GM18868 (cell line): ENCODE data around the gene FAM228B.
"Not testable (repeated sequence)": the region's sequence is repeated elsewhere in the genome, so short reads cannot be mapped to it uniquely, and the experiment has no call there.

Experiments
- ATAC-seq: cut with Tn5 transposase; IDR thresholded peaks from one replicate; pipeline ENCODE4 v1.9.1; 2021; ENCODE audit warnings: mild to moderate bottlenecking, moderate library complexity; ENCODE audit not compliant: unreplicated experiment

The FAM228B gene

GRCh38 chr2:24153478-24153877 lies 30.2 kb downstream of the FAM228B start:
- no peak for ATAC-seq

- no peak for ATAC-seq
These were observed 34.9 kb downstream of the FAM228B start for GRCh38 chr2:24158131-24158530.

- ATAC-seq: no peak
These were observed 36.4 kb downstream of the FAM228B start for GRCh38 chr2:24159708-24160107.

- ATAC-seq: no peak
These were observed 37.5 kb downstream of the FAM228B start for GRCh38 chr2:24160761-24161160.

GRCh38 chr2:24162494-24162893 lies 39.2 kb downstream of the FAM228B start:
- ATAC-seq: no peak

GRCh38 chr2:24163186-24163585 lies 39.9 kb downstream of the FAM228B start:
- ATAC-seq: no peak

- no peak for ATAC-seq
These were observed 40.3 kb downstream of the FAM228B start for GRCh38 chr2:24163601-24164000.

- ATAC-seq: peak; percentile 77
These were observed 41.2 kb downstream of the FAM228B start for GRCh38 chr2:24164416-24164973.

GRCh38 chr2:24169023-24169422 lies 45.8 kb downstream of the FAM228B start:
- ATAC-seq: no peak

GRCh38 chr2:24174851-24175277 lies 51.6 kb downstream of the FAM228B start, which contains the start of gene FAM228A:
Gene FAM228A (plus strand): TSS chr2:24175053. CDS start chr2:24175481, 428 bp downstream.
- ATAC-seq: no peak

- no peak for ATAC-seq
These were observed 52.4 kb downstream of the FAM228B start for GRCh38 chr2:24175631-24176187.

GRCh38 chr2:24176326-24176725 lies 53.1 kb downstream of the FAM228B start:
- no peak for ATAC-seq

GRCh38 chr2:24179683-24180082 lies 56.4 kb downstream of the FAM228B start:
- ATAC-seq: no peak

- ATAC-seq: no peak
These were observed 58.6 kb downstream of the FAM228B start for GRCh38 chr2:24181849-24182248.

- no peak for ATAC-seq
These were observed 59.2 kb downstream of the FAM228B start for GRCh38 chr2:24182507-24182906.

- ATAC-seq: no peak
These were observed 60.2 kb downstream of the FAM228B start for GRCh38 chr2:24183366-24184069.

GRCh38 chr2:24189551-24189950 lies 66.3 kb downstream of the FAM228B start:
- no peak for ATAC-seq

- ATAC-seq: no peak
These were observed 67.2 kb downstream of the FAM228B start for GRCh38 chr2:24190503-24190902.

GRCh38 chr2:24191156-24191555 lies 67.9 kb downstream of the FAM228B start:
- no peak for ATAC-seq

- ATAC-seq: no peak
These were observed 68.6 kb downstream of the FAM228B start for GRCh38 chr2:24191848-24192247.

- not testable (repeated sequence) for ATAC-seq
These were observed 73.9 kb downstream of the FAM228B start for GRCh38 chr2:24197213-24197612.

GRCh38 chr2:24199968-24200590 lies 76.8 kb downstream of the FAM228B start:
- no peak for ATAC-seq
